HG03442 (cell line): Measurements from ENCODE around the gene MTA1.

Source experiments
- ATAC-seq: cut with Tn5 transposase; IDR thresholded peaks from one replicate; pipeline ENCODE4 v1.9.1; 2021; ENCODE audit warnings: mild to moderate bottlenecking, moderate library complexity; ENCODE audit not compliant: unreplicated experiment

Gene MTA1

GRCh38 chr14:105494606-105494929 is 74.9 kb downstream of the MTA1 start:
- no peak for ATAC-seq

GRCh38 chr14:105495101-105495989 is 75.7 kb downstream of the MTA1 start:
- ATAC-seq: no peak

GRCh38 chr14:105495990-105496830 is 76.6 kb downstream of the MTA1 start:
- no peak for ATAC-seq

- no peak for ATAC-seq
Observed at GRCh38 chr14:105496831-105497591, 77.4 kb downstream of the MTA1 start.

- ATAC-seq: no peak
Observed at GRCh38 chr14:105497671-105498429, 78.2 kb downstream of the MTA1 start.

GRCh38 chr14:105498430-105499255 is 79.0 kb downstream of the MTA1 start:
- no peak for ATAC-seq

GRCh38 chr14:105499256-105500035 is 79.8 kb downstream of the MTA1 start:
- ATAC-seq: no peak

GRCh38 chr14:105500036-105500725 is 80.6 kb downstream of the MTA1 start:
- no peak for ATAC-seq

GRCh38 chr14:105500726-105501101 is 81.1 kb downstream of the MTA1 start:
- ATAC-seq: no peak

GRCh38 chr14:105501504-105502291 is 82.1 kb downstream of the MTA1 start:
- ATAC-seq: no peak

GRCh38 chr14:105502446-105503295 is 83.0 kb downstream of the MTA1 start:
- no peak for ATAC-seq

- no peak for ATAC-seq
Observed at GRCh38 chr14:105503296-105503640, 83.6 kb downstream of the MTA1 start.

GRCh38 chr14:105503935-105504692 is 84.5 kb downstream of the MTA1 start:
- ATAC-seq: no peak

GRCh38 chr14:105505101-105505500 is 85.5 kb downstream of the MTA1 start:
- no peak for ATAC-seq

GRCh38 chr14:105507247-105507646 is 87.6 kb downstream of the MTA1 start:
- no peak for ATAC-seq

- ATAC-seq: no peak
Observed at GRCh38 chr14:105508069-105508468, 88.4 kb downstream of the MTA1 start.
